HG03439 (cell line): ENCODE data around the gene IFT57.
A peak's percentile ranks its signal among the peaks of the same experiment; 100 is the strongest.
"Not testable (repeated sequence)": the region's sequence is repeated elsewhere in the genome, so short reads cannot be mapped to it uniquely, and the experiment has no call there.

Source experiments
- ATAC-seq: cut with Tn5 transposase; IDR thresholded peaks from one replicate; pipeline ENCODE4 v1.9.1; 2021; ENCODE audit warnings: mild to moderate bottlenecking, moderate library complexity; ENCODE audit not compliant: unreplicated experiment

The IFT57 gene

DNA sequence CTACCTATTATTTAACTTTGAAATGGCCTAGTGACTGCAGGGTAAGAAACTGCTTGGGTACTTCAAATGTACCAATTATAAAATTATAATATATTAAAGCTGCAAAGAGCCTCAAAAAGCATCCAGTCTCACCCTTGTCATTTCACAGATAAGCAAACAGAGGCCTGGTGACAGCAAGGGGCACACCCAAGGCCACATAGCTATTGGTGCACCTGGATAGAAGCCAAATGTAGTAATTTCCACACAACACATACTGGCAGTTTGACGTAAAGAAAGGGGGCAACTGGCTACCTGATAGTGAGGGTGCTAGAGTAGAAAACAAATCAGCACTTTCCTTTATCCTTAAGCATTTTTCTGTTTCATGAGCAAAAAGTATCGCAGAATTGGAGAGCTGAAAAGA, 51.1 kb downstream of the IFT57 start:
- ATAC-seq: no peak

DNA sequence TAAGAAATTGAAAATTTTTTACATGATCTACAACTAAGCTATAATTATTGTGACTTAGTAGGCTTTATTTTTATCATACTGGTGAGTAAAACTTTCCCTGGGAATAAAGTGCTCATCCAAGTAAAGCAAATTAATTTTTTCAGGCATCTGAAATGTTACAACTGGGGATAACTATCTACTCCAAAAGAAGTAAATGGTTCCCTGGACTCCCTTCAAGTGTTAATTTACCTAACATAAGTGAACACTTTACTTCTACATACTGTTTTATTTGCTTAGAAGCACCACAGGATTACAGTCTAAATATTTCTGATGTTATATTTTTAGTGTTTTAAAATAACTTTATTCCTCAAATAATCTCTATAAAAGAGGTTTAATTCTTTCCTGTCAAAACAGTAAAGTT, 57.8 kb downstream of the IFT57 start:
- ATAC-seq: no peak

DNA sequence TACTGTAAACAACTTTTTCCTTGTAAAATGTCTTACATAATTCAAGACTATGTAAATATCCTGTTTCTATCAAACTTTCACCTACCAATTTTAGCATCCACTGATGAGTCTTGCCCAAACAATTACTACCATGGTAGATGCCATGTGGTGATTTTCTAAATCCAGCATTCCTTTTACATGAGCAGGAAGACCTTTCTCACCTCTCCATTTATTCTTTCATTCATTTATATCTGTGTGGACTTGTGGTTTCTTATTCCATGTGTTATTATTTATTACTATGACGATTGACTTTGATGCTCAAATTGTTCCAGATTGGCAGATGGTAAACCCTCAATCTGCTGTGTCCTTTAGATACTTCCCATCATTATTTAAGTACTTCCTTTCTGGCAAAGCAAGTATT, 62.4 kb downstream of the IFT57 start:
- no peak for ATAC-seq

- no peak for ATAC-seq
Observed at GRCh38 chr3:108159105-108159504, 63.1 kb downstream of the IFT57 start.

DNA sequence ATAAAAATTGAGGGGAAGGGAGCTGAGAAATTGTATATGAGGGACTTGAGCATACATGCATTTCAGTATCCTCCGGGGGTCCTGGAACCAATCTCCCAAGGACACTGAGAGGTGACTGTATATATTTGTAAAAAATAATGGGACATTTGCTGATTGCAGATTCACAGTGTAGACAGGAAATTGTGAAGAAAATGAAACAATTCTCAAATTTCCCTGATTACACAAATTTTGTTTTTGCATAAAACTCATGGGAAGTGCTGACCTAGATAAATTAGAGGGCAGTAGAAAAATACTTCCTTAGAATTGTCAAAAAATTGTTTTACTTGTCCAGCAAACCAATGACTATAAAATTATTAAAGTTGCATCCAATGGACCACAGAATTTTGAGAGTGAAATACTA, 64.0 kb downstream of the IFT57 start:
- ATAC-seq: no peak

DNA sequence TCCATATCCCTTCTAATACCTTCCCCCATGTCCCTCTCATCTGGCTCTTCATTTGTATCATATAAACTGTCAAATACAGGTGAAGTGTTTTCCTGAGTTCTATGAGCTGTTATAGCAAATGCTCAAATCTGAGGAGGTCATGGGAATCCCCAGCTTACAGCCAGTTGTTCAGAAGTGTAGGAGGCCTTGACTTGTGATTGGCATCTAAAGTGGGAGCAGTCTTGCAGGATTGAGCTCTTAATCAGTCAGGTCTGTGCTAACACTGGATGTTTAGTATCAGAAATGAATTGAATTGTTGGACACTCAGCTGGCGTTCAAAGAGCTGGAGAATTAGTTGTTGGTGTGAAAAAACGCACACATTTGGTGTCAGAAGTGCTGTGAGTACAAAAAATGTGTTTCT, 65.0 kb downstream of the IFT57 start:
- no peak for ATAC-seq

DNA sequence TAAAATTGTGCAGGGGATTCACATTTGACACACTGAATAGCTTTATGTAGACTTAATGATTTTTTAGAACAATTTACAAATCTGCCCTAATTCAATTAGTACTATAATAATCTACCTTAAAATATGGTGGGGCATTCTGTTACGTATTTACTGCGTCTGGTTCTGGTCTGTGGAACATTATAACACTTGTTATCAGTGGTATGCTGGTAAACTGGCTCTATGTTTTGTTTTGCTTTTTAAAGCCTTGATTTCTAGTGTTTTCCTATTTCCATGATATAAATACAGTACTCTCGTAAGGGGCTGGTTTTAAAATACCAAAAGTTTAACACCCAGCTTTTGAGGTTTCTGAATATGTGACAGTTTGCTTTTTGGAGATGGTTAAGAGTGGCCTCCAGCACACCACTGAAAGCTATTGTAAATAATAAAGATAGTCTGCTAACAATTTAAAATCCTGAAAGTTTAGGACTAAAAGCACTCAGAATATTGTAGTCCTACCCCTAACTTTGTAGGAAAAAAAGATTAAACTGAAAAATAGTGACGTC, 65.8 kb downstream of the IFT57 start:
- ATAC-seq: no peak

GRCh38 chr3:108155642-108156041, 66.6 kb downstream of the IFT57 start:
- ATAC-seq: not testable (repeated sequence)

DNA sequence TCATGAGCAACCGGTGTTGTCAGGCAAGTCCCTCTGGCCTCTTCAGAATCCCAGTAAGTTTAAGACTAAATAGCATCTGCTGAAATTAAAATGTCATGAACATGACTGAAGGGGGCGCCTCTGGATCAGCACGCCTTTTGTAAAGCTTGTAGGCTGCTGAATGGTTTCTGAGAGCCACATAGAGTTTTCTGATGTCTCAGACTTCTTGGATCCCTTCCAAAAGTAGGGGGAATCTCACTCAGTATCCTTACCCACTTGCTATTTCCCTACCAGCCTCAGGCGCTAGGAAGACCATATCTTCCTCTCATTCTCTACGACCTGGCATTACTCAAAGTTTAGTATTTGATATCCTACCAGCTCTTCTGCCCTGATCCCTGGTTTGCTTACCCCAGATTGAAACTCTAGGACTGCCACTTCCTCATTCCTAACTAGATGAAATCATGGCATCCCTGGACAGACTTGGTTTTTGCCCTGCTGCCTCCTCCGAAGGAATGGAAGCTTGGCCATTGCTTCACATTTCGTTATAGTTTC, 68.7 kb downstream of the IFT57 start:
- ATAC-seq: peak; percentile 58

DNA sequence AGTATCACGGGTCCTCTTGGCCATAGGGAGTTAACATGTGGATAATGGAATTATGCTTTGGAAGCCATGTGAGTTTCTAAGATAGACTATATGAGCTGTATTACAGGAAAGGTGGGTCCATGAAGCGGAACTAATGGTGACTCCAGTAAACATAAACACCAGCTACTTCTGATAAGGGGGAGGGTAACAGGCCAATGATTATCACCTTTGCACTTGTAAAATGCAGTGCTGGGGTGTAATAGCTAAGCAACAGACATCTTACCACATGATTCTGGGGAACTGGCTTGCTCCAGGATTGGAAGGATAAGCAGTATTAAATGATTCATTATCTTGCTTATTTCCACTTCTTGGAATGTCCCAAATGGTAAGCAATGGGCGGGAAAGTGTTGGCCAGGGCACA, 70.0 kb downstream of the IFT57 start:
- no peak for ATAC-seq

DNA sequence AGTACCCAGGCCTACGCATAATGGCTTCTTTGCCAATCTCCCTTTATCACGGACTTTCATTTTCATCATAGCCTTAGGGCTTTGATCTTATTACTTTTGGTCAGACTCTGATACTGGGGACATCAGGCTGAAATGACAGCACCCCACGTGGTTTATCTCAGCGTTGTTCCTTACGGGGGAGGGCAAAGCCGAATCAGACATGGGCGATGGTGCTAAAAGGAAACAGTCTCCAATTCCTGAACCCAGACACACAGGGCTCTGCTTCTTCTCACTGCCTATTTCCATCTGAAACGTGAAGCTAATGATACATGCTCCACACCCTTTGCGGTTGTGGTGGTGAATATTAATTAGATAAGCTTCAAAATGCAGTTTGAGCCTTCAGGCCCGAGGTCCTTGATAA, 72.0 kb downstream of the IFT57 start:
- no peak for ATAC-seq

DNA sequence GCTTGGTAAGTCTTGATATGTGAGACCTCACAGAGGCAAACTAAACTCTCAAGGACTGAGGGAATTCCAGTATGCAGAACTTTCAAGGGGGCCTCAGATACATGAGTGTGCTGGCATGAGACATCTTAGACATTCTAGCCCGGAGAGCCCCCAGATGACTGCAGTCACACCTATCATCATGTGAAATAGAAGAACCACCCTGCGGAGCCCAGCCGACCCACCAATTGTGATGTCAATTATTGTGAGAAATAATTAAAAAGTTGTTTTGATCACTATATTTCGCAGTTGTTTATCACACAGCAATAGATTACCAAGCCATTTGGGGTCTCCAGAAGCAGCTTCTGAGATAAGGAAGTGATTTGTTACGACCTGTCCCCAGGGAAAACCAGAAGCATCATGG, 76.1 kb downstream of the IFT57 start:
- no peak for ATAC-seq

DNA sequence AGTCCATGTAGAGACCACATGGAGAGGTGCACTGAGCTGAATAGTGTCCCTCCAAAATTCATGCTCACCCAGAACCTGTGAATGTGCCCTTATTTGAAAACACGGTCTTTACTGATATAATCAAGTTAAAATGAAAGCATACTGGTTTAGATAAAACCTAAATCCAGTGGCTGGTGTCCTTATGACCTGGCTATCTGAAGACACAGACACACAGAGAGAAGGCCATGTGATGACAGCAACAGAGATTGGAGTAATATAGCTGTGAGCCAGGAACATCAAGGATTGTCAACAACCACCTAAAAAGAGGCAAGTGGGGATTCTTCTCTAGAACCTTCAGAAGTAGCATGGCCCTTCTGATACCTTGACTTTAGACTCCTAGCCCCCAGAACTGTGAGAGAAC, 76.6 kb downstream of the IFT57 start:
- no peak for ATAC-seq

DNA sequence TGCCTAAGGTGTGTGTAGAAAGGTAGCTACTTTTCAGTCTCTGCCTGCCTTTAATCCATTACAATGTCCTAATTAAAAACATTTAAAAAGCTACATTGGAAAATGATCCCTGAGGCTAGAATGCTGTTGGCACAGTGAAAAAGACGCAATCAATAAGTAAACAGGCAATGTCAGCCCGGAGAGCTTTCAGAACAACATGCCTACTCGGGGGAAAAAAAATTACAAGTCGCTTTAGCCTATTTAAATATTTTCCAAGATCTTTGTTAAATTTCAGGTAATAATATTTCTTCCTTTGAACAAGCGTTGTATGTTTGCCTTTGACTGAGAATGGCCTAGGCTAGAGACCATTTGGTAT, 84.8 kb downstream of the IFT57 start:
- ATAC-seq: no peak

DNA sequence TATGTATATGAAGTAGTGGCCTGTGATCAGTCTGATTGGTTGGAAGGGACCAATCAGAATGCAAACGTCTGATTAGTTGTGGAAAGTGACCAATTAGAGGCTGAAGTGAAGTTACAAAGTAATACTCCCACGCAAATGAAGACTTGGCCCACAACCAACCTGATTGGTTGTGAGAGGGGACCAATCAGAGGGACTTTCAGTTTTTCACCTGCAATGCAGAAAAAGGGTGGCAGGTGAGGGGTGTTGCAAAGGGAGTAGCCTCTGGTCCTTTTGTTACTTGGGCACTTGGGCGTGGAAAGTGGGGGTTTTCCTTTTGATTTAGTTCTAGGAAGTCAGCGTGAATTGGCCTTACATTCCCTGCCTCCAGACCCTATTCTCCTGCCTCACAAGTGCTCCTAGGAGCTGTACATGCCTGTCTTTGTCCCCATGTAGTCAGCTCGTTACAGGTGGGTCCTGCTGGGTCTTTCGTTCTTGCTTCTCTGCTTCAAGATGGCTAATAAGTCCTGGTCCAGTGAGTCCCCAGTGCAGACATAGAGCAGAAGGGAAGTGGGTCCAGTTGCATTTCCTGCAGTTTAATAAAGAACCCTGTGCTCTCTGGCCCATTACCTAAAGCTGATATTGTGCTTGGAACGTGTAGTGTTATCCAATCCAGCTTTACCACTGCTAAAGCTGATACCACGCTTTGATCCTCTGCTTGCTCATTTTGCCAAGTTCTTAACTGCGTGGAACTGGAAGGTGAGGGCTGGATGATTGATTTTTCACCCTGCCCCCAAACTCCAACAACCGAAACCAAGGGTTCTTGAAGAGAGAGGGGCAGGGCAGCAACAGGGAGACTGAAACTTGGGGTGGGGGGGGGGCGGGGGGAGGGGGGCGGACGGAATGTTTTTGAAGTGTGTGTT, 85.4 kb downstream of the IFT57 start:
- ATAC-seq: no peak

GRCh38 chr3:108134555-108134880, 87.7 kb downstream of the IFT57 start:
- peak; percentile 21 for ATAC-seq

DNA sequence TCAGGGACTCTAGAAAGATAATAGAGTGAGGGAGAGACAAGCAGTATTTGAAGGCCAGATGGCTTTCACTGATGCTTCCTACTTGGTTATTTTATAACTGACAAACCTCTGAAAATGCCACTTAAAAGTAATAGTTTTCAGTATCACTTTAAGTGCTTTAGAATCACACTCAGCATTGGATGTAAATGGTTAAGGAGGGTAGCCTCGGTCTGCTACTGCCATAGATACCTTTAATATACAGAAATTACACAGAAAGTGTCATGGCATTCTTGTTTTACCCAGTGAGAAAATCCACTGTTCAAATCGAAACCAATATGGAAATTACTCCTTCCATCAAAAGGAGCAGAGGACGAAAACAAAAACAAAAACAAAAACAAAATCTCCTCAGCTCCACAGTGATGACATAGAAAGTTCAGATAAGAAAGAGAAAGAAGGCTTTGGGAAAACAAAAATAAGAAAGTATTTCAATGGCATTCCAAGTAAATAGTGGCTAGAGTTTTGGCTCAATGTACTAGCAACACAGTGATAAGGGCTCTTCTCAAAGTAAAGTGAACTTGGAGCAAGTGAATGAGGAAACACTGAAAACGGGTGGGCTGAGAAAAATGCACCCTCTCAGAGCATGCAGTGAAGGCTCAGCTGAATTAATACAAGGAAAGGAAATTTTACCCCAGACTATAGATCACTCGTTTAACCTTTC, 88.2 kb downstream of the IFT57 start:
- ATAC-seq: peak; percentile 36

- ATAC-seq: no peak
Observed at GRCh38 chr3:108133048-108133369, 89.2 kb downstream of the IFT57 start.

DNA sequence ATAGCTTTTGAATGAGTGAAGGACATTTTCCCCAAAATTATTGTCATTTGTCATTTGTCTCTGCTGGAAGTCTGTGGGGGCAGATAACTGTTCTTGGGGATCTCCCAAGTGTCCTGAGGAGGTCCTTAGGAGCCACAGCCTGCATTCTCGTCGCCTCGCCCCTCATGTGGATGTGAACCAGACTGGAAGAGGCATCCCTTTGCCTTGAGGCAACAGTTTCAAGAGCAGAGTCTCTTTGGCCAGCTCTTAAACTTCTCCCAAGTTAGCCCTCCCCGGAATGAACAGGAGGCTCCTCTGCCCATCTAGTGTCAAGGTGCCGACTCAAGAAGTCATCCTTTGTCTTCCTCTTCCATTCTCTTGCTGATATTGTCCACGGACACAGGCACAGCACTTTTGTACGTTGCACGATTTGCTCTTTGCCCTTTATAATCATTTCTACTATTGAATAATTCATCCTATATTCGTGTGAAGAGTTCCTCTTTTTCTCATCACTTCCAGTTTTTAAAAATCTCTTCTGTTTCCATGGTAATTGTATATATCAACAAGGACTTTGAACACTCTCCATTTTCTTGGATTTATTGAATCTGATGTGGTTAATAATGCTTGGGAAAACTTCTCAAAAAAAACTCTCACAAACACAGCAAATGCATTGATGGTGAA, 90.6 kb downstream of the IFT57 start:
- ATAC-seq: no peak

DNA sequence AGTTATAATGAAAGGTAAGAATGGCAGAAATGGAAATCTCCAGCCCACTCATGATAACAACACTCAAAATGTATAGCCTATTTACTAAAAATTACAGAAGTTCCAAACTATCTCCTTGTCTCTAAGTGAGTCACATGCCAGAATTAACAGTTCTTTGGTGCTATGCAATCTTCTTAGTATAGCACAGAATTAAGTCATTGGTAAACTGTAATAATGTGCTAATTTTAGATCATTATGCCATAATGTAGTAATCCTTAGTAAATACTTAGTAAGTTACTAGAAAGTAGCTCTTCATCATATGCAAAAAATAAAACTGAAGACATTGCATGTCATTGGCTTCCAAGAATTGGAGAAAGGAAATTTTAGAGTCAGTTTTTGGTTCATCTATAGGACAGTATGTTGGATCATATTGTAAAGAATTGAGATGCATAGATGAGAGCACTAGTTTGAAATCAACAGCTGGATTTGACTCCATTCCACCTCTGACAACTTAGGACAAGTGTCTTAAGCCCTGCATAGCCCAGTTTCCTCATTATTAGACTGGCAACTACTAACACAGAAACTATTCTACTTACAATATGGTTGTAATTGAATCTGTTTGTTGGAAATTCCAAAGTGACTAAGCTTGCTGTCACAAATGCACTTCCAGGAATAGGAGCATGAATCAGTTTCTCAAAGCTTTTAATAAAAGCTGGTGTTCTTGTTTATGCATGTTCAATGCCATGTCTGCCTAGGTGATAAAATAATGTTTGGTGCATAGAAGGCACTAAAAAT, 91.3 kb downstream of the IFT57 start:
- no peak for ATAC-seq

DNA sequence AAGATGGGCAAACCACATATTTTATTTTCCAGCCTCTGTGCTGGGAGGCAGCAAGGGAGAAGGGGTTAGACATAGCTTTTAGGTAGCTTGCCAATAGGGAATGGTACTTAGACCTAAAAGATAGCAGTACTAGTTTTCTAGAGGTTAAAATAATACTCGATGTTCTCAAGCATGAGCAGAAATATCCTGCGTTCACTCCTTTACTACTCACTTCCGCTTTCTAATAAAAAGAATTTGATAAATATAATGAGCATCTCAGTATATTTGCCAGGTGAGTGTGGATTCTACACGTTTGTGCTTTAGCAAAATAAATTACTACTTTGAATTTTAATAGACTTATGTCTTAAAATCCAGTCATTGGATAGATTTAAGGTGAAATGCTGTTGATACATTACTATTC, 92.0 kb downstream of the IFT57 start:
- ATAC-seq: no peak
